GM21529 (cell line): ENCODE results near the gene FRMD8.
"Not testable (repeated sequence)": the region's sequence is repeated elsewhere in the genome, so short reads cannot be mapped to it uniquely, and the experiment has no call there.

Source experiments
- ATAC-seq: cut with Tn5 transposase; IDR thresholded peaks from one replicate; pipeline ENCODE4 v1.9.1; 2021; ENCODE audit not compliant: unreplicated experiment

Gene FRMD8

GRCh38 chr11:65413077-65413664 is 26.7 kb downstream of the FRMD8 start:
- not testable (repeated sequence) for ATAC-seq

GRCh38 chr11:65414776-65415498 is 28.5 kb downstream of the FRMD8 start:
- ATAC-seq: no peak

- no peak for ATAC-seq
These were observed 29.3 kb downstream of the FRMD8 start for GRCh38 chr11:65415499-65416340.

- ATAC-seq: peak; percentile 25
These were observed 29.9 kb downstream of the FRMD8 start for GRCh38 chr11:65416341-65416824.

GRCh38 chr11:65416841-65417701 is 30.6 kb downstream of the FRMD8 start:
- no peak for ATAC-seq

- no peak for ATAC-seq
These were observed 31.4 kb downstream of the FRMD8 start for GRCh38 chr11:65417702-65418430.

- peak; percentile 2 for ATAC-seq
These were observed 31.9 kb downstream of the FRMD8 start for GRCh38 chr11:65418431-65418680.

GRCh38 chr11:65418681-65419459 is 32.4 kb downstream of the FRMD8 start:
- ATAC-seq: peak; percentile 40

GRCh38 chr11:65419460-65419771 is 33.0 kb downstream of the FRMD8 start:
- no peak for ATAC-seq

GRCh38 chr11:65419772-65420481 is 33.5 kb downstream of the FRMD8 start:
- ATAC-seq: no peak

GRCh38 chr11:65420506-65420905 is 34.1 kb downstream of the FRMD8 start:
- ATAC-seq: no peak

- ATAC-seq: no peak
These were observed 34.7 kb downstream of the FRMD8 start for GRCh38 chr11:65420979-65421793.

- peak; percentile 14 for ATAC-seq
These were observed 35.6 kb downstream of the FRMD8 start for GRCh38 chr11:65421794-65422632.

- ATAC-seq: no peak
These were observed 36.4 kb downstream of the FRMD8 start, which contains the start of gene NEAT1 for GRCh38 chr11:65422633-65423515. TSS of gene NEAT1 (plus strand) at chr11:65422798.

- ATAC-seq: no peak
These were observed 37.2 kb downstream of the FRMD8 start for GRCh38 chr11:65423516-65424204.
